Measurements from ENCODE around the gene YRDC.

DNA sequence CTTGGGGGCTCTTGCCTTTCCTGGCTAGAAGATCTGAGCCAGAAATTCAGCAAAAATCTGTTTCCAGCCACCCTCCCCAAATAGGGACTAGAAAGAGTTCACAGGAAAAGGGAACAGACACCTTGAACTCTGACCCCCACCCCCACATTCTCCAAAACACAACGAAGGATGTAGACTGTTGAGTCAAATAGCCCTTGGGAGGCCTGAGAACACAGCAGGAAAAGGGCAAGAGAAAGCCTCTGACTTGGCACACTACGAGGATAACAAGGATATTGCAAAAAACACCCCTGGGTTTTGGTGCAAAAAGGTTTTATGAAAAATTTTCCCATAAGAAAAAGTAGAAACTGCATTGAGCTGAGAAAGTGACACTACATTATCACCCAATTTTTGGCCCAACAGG lies 1.9 kb upstream of the YRDC start:
- TF ChIP-seq, protein P1, sequence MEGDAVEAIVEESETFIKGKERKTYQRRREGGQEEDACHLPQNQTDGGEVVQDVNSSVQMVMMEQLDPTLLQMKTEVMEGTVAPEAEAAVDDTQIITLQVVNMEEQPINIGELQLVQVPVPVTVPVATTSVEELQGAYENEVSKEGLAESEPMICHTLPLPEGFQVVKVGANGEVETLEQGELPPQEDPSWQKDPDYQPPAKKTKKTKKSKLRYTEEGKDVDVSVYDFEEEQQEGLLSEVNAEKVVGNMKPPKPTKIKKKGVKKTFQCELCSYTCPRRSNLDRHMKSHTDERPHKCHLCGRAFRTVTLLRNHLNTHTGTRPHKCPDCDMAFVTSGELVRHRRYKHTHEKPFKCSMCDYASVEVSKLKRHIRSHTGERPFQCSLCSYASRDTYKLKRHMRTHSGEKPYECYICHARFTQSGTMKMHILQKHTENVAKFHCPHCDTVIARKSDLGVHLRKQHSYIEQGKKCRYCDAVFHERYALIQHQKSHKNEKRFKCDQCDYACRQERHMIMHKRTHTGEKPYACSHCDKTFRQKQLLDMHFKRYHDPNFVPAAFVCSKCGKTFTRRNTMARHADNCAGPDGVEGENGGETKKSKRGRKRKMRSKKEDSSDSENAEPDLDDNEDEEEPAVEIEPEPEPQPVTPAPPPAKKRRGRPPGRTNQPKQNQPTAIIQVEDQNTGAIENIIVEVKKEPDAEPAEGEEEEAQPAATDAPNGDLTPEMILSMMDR (IDR thresholded peaks at IDR 0.05), result no peak
- no peak for TF ChIP-seq POLR2A (IDR thresholded peaks at IDR 0.05)

Measured in testis (tissue), 2 donors.